Right atrium auricular region (tissue), 2 donors: ENCODE data around the gene PCDHA7. TPM values are rescaled to one million over a fixed set of nuclear protein-coding genes. Genes with fewer than 3 reads are reported as not detected.
A peak's percentile ranks its signal among the peaks of the same experiment; 100 is the strongest.
"Not testable (repeated sequence)": the region's sequence is repeated elsewhere in the genome, so short reads cannot be mapped to it uniquely, and the experiment has no call there.

Experiments used
- DNase-seq: peaks from one replicate; pipeline ENCODE4 v3.0.0-alpha.2; 2019; ENCODE audit warnings: low spot score
- H3K27ac ChIP-seq, 2 donors: fragments of 200-600 bp; sonication (generic); 1 replicate in 1 of 2; 2 replicates in 1 of 2; pipeline ENCODE4 v1.5.1; 2016 to 2019
- H3K27me3 ChIP-seq, 2 donors: fragments of 200-600 bp; sonication (generic); one replicate each; pipeline versions ENCODE4 v1.5.1 to v1.6.0; 2017 to 2019
- H3K36me3 ChIP-seq: fragments of 200-600 bp; sonication (generic); one replicate; pipeline ENCODE4 v1.5.1; 2016
- H3K4me1 ChIP-seq, 2 donors: fragments of 200-600 bp; sonication (generic); one replicate each; pipeline versions ENCODE4 v1.5.1 to v1.6.0; 2017 to 2019
- H3K4me3 ChIP-seq, 2 donors: fragments of 200-600 bp; sonication (generic); 1 replicate in 1 of 2; 2 replicates in 1 of 2; pipeline ENCODE4 v1.5.1; 2017 to 2019; ENCODE audit warnings: mild to moderate bottlenecking in 1 of 2, moderate library complexity in 1 of 2
- H3K9me3 ChIP-seq, 2 donors: fragments of 200-600 bp; sonication (generic); one replicate each; pipeline ENCODE4 v1.5.1; 2019
- CTCF ChIP-seq, 2 donors: fragments of 200-600 bp; sonication (generic); IDR thresholded peaks; one replicate each; pipeline ENCODE4 v1.5.1; 2019; ENCODE audit warnings: antibody characterized with exemption in 2 of 2
- total RNA-seq, 2 donors: library from RNA; depleted of rRNA; stranded (reverse); fragments of >200 nt; gene quantifications; one replicate each; pipeline ENCODE4 v1.1.0, GENCODE V29; 2016

PCDHA7 gene
- total RNA-seq, 2 donors from 2014 or later, result 0.07 TPM; not detected in 1

- H3K9me3 ChIP-seq, result peaks cover 0 to 36% of the 10 kb centered on the region in 2 donors
- no peaks in the 10 kb centered on the region for H3K27me3 ChIP-seq
Observed at GRCh38 chr5:140822281-140822629, 11.8 kb upstream of the PCDHA7 start.

GRCh38 chr5:140822969-140823368, 11.1 kb upstream of the PCDHA7 start:
- peaks cover 0 to 42% of the 10 kb centered on the region in 2 donors for H3K9me3 ChIP-seq
- DNase-seq, H3K4me3 ChIP-seq, H3K36me3 ChIP-seq, H3K27ac ChIP-seq, H3K4me1 ChIP-seq, H3K27me3 ChIP-seq: not testable (repeated sequence)

More at GRCh38 chr5:140822281-140822629, 11.8 kb upstream of the PCDHA7 start:
- H3K27ac ChIP-seq, result no peak overlapping the region
- no peaks in the 10 kb centered on the region for H3K4me1 ChIP-seq
- no peak for DNase-seq
- no peak overlapping the region for H3K4me3 ChIP-seq
- no peak for TF ChIP-seq CTCF (IDR thresholded peaks at IDR 0.05)
- H3K36me3 ChIP-seq, result no peaks in the 10 kb centered on the region

- no peak for DNase-seq
- no peaks in the 10 kb centered on the region for H3K27me3 ChIP-seq
Observed at GRCh38 chr5:140823475-140823874, 10.6 kb upstream of the PCDHA7 start.

GRCh38 chr5:140827704-140828361, 6.2 kb upstream of the PCDHA7 start, which contains the start of gene PCDHA6:
Gene PCDHA6 (plus strand): TSS chr5:140827960. CDS start chr5:140828092, 132 bp downstream.
- H3K27me3 ChIP-seq, result peaks cover 0 to 3% of the 10 kb centered on the region in 2 donors
- H3K36me3 ChIP-seq, result no peaks in the 10 kb centered on the region
- no peak for TF ChIP-seq CTCF (IDR thresholded peaks at IDR 0.05)
- peaks cover 0 to 55% of the 10 kb centered on the region in 2 donors for H3K9me3 ChIP-seq
- DNase-seq, result no peak
- no peaks in the 10 kb centered on the region for H3K4me1 ChIP-seq
- H3K27ac ChIP-seq, result no peak within 1 kb of the TSS
- H3K4me3 ChIP-seq, result peak within 1 kb of the TSS in 1 of 2 donors; percentile 36

More at GRCh38 chr5:140823475-140823874, 10.6 kb upstream of the PCDHA7 start:
- no peak overlapping the region for H3K4me3 ChIP-seq
- peaks cover 0 to 47% of the 10 kb centered on the region in 2 donors for H3K9me3 ChIP-seq
- TF ChIP-seq CTCF (IDR thresholded peaks at IDR 0.05), result no peak
- no peak overlapping the region for H3K27ac ChIP-seq
- no peaks in the 10 kb centered on the region for H3K36me3 ChIP-seq
- no peaks in the 10 kb centered on the region for H3K4me1 ChIP-seq

GRCh38 chr5:140828362-140828737, 5.7 kb upstream of the PCDHA7 start:
- peak overlapping the region in 1 of 2 donors; percentile 36 for H3K4me3 ChIP-seq
- H3K36me3 ChIP-seq, result no peaks in the 10 kb centered on the region
- peaks cover 0 to 3% of the 10 kb centered on the region in 2 donors for H3K27me3 ChIP-seq
- no peak for TF ChIP-seq CTCF (IDR thresholded peaks at IDR 0.05)
- H3K4me1 ChIP-seq, result no peaks in the 10 kb centered on the region
- H3K27ac ChIP-seq, result no peak overlapping the region
- no peak for DNase-seq
- H3K9me3 ChIP-seq, result peaks cover 0 to 56% of the 10 kb centered on the region in 2 donors

- H3K27me3 ChIP-seq, DNase-seq, H3K4me1 ChIP-seq, H3K27ac ChIP-seq, H3K4me3 ChIP-seq, H3K36me3 ChIP-seq: not testable (repeated sequence)
- H3K9me3 ChIP-seq, result peaks cover 0 to 69% of the 10 kb centered on the region in 2 donors
Observed at GRCh38 chr5:140829511-140830501, 4.3 kb upstream of the PCDHA7 start.

- not testable (repeated sequence) for H3K27me3 ChIP-seq, DNase-seq, H3K27ac ChIP-seq, H3K4me1 ChIP-seq, H3K36me3 ChIP-seq
- H3K4me3 ChIP-seq, result peak overlapping the region in 1 of 2 donors; percentile 29
- H3K9me3 ChIP-seq, result peaks cover 0 to 51% of the 10 kb centered on the region in 2 donors
Observed at GRCh38 chr5:140834439-140835008, 455 bp downstream of the PCDHA7 start.
